ENCODE results near the gene NKAIN1.
"Not testable (repeated sequence)": the region's sequence is repeated elsewhere in the genome, so short reads cannot be mapped to it uniquely, and the experiment has no call there.

The NKAIN1 gene

DNA sequence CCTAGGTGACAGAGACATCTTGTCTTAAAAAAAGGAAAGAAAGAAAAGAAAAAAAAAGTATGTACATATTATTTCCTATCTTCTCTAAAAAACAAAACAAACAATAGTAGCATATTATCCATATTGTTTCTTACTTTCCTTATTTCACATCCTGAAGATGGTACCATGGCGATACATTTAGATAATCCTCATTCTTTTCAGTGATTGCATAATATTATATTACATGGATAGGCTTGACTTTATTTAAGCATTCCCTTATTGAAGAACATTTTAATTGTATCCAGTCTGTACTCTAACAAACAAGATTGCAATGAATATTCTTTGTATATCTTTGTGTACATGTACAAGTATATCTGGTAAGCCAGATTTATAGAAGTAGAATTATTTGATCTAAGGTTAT is 91.3 kb downstream of the NKAIN1 start:
- DNase-seq = no peak

- DNase-seq = no peak
These were observed 94.0 kb downstream of the NKAIN1 start for GRCh38 chr1:31145648-31146047.

DNA sequence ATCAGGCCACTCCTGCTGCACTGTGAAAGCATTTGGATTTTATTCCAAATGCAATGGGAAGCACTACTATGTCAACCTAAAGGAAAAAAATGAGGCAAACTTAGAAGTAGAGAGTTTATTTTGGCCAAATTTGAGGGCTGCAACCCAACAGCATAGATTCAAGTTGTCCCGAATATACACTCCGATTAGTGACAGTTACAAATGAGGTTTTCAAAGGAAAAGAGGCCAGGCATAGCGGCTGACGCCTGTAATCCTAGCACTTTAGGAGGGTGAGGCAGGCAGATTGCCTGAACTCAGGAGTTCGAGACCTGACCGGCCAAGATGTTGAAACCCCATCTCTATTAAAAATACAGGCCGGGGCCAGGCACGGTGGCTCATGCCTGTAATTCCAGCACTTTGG is 95.2 kb downstream of the NKAIN1 start:
- no peak for DNase-seq

DNA sequence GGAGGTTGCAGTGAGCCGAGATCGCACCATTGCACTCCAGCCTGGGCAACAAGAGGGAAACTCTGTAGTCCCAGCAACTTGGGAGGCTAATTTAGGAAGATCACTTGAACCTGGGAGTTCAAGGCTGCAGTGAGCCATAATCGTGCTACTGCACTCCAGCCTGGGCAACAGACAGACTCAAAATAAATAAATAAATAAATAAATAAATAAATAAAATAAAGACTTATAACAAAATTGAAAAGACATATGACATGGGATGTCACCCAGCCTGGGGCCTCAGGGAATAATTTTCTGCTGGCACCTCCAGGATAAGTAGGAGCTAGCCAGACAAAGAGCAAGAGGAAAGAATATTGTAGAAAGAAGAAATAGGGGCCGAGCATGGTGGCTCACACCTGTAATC is 96.2 kb downstream of the NKAIN1 start:
- no peak for DNase-seq

- DNase-seq = no peak
These were observed 97.3 kb downstream of the NKAIN1 start for GRCh38 chr1:31142406-31142805.

GRCh38 chr1:31140299-31140698 is 99.4 kb downstream of the NKAIN1 start:
- no peak for DNase-seq

- DNase-seq = not testable (repeated sequence)
These were observed 100.7 kb downstream of the NKAIN1 start for GRCh38 chr1:31138797-31139521.

DNA sequence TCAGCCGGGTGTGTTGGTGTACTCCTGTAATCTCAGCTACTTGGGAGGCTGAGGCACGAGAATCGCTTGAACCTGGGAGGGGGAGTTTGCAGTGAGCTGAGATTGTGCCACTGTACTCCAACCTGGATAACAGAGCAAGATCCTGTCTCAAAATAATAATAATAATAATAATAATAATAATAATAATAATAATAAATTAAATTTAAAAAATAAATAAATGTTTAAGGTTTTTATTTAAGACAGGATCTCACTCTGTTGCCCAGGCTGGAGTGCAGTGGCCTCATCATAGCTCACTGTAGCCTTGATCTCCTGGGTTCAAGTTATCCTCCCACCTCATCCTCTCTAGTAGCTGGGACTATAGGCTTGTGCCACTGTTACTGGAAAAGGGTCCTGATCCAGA is 101.8 kb downstream of the NKAIN1 start:
- not testable (repeated sequence) for DNase-seq

GRCh38 chr1:31135973-31136600 is 103.6 kb downstream of the NKAIN1 start:
- no peak for DNase-seq

DNA sequence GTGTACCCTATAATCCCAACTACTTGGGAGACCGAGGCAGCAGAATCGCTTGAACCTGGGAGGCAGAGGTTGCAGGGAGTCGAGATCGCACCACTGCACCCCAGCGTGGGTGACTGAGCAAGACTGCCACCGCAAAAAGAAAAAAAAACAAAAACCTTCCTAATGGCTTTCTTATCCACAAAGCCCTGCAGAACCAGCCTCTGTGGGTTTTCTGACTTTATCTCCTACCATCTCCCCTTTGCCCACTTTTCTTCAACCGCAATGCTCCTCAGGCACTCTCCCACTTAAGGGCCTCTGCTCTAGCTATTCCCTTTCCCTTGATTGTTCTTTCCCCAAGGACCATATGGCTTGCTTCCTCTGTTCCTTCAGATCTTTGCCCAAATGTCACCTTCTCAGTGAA is 106.3 kb downstream of the NKAIN1 start:
- DNase-seq = no peak

Data from activated CD4-positive, CD25-positive, alpha-beta regulatory T cell treated with anti-CD3 and anti-CD28 coated beads, Interleukin-2, amount 50 U/mL, for 72 hours (primary cell).